ENCODE measurements around the gene SLC25A43. TPM values are rescaled to one million over a fixed set of nuclear protein-coding genes. Genes with fewer than 3 reads are reported as not detected.

Gene SLC25A43
- total RNA-seq, 1 donor from 2014 or later, result 13.5 TPM

- peak overlapping the region; percentile 55 for H3K27ac ChIP-seq
- H3K4me1 ChIP-seq, result no peaks in the 10 kb centered on the region
- peak overlapping the region; percentile 72 for H3K4me3 ChIP-seq
- ATAC-seq, result no peak
- H3K9me3 ChIP-seq, result no peaks in the 10 kb centered on the region
- H3K36me3 ChIP-seq, result peaks cover 18% of the 10 kb centered on the region
- no peaks in the 10 kb centered on the region for H3K27me3 ChIP-seq
- DNase-seq, result no peak
- intact Hi-C loops (cut with DNase I), result no loop called here
- no peak for TF ChIP-seq CTCF (IDR thresholded peaks at IDR 0.05)
Observed at GRCh38 chrX:119467433-119467832, 68.3 kb downstream of the SLC25A43 start.

- ATAC-seq (peak; percentile 96), DNase-seq (peak; percentile 94)
- H3K27me3 ChIP-seq, result no peaks in the 10 kb centered on the region
- H3K27ac ChIP-seq, result peak within 1 kb of the TSS; percentile 92
- intact Hi-C loops (cut with DNase I), result no loop called here
- no peak for TF ChIP-seq CTCF (IDR thresholded peaks at IDR 0.05)
- H3K4me1 ChIP-seq, result no peaks in the 10 kb centered on the region
- no peaks in the 10 kb centered on the region for H3K9me3 ChIP-seq
- peak within 1 kb of the TSS; percentile 72 for H3K4me3 ChIP-seq
- peaks cover 18% of the 10 kb centered on the region for H3K36me3 ChIP-seq
Observed at GRCh38 chrX:119467842-119468550, 68.9 kb downstream of the SLC25A43 start, which contains the start of gene SLC25A5. Gene SLC25A5 (plus strand): TSS chrX:119468444. CDS start chrX:119468516, 72 bp downstream.

GRCh38 chrX:119468551-119469312 lies 69.6 kb downstream of the SLC25A43 start:
- intact Hi-C loops (cut with DNase I), result no loop called here
- peak; percentile 94 for ATAC-seq
- peak; percentile 66 for TF ChIP-seq CTCF (IDR thresholded peaks at IDR 0.05)
- Histone ChIP-seq H3K27ac (peak overlapping the region; percentile 92), H3K36me3 (peaks cover 18% of the 10 kb centered on the region), H3K27me3 (no peaks in the 10 kb centered on the region), H3K9me3 (no peaks in the 10 kb centered on the region), H3K4me1 (no peaks in the 10 kb centered on the region), H3K4me3 (peak overlapping the region; percentile 72)
- DNase-seq, result peak; percentile 95

- no peaks in the 10 kb centered on the region for H3K4me1 ChIP-seq
- H3K9me3 ChIP-seq, result no peaks in the 10 kb centered on the region
- DNase-seq (no peak), ATAC-seq (no peak)
- peak overlapping the region; percentile 92 for H3K27ac ChIP-seq
- intact Hi-C loops (cut with DNase I), result no loop called here
- peaks cover 18% of the 10 kb centered on the region for H3K36me3 ChIP-seq
- peak overlapping the region; percentile 72 for H3K4me3 ChIP-seq
- TF ChIP-seq CTCF (IDR thresholded peaks at IDR 0.05), result no peak
- H3K27me3 ChIP-seq, result no peaks in the 10 kb centered on the region
Observed at GRCh38 chrX:119469313-119469635, 70.1 kb downstream of the SLC25A43 start.

- no peak for TF ChIP-seq CTCF (IDR thresholded peaks at IDR 0.05)
- intact Hi-C loops (cut with DNase I), result no loop called here
- no peaks in the 10 kb centered on the region for H3K27me3 ChIP-seq
- H3K27ac ChIP-seq, result no peak overlapping the region
- no peak overlapping the region for H3K4me3 ChIP-seq
- no peak for DNase-seq
- no peaks in the 10 kb centered on the region for H3K9me3 ChIP-seq
- ATAC-seq, result no peak
- H3K4me1 ChIP-seq, result no peaks in the 10 kb centered on the region
- peaks cover 17% of the 10 kb centered on the region for H3K36me3 ChIP-seq
Observed at GRCh38 chrX:119474615-119475388, 75.7 kb downstream of the SLC25A43 start.
